AG09319 (cell line): Measurements from ENCODE around the gene FHIT.

Source experiments
- DNase-seq: peaks from one replicate; pipeline ENCODE4 v3.0.0-alpha.2; 2010; ENCODE audit warnings: low read depth; ENCODE audit errors: extremely low read depth
- CTCF ChIP-seq: IDR thresholded peaks from 2 replicates; pipeline ENCODE4 v1.5.1; 2011; ENCODE audit warnings: low read depth, mild to moderate bottlenecking, inconsistent platforms, low read length, moderate library complexity

Gene FHIT

GRCh38 chr3:61108247-61109019 is 142.8 kb downstream of the FHIT start:
- no peak for DNase-seq
- no peak for TF ChIP-seq CTCF

- DNase-seq = no peak
- TF ChIP-seq CTCF = no peak
Measured at GRCh38 chr3:61094608-61095007, 156.6 kb downstream of the FHIT start.

GRCh38 chr3:61093364-61093763 is 157.9 kb downstream of the FHIT start:
- TF ChIP-seq CTCF = no peak
- DNase-seq = no peak

GRCh38 chr3:61092870-61093269 is 158.4 kb downstream of the FHIT start:
- no peak for TF ChIP-seq CTCF
- DNase-seq = no peak

- TF ChIP-seq CTCF = no peak
- DNase-seq = no peak
Measured at GRCh38 chr3:61090389-61091169, 160.7 kb downstream of the FHIT start.

- TF ChIP-seq CTCF = no peak
Measured at GRCh38 chr3:61087465-61087864, 163.8 kb downstream of the FHIT start.

GRCh38 chr3:61081554-61081953 is 169.7 kb downstream of the FHIT start:
- TF ChIP-seq CTCF = no peak
- DNase-seq = no peak

More at GRCh38 chr3:61087465-61087864, 163.8 kb downstream of the FHIT start:
- DNase-seq = no peak
